B cell (primary cell): Measurements from ENCODE around the gene ST6GALNAC2. TPM values are rescaled to one million over a fixed set of nuclear protein-coding genes. Genes with fewer than 3 reads are reported as not detected.

ENCODE experiments used
- ATAC-seq: fragments of 200-7000 bp; cut with Tn5 transposase; one replicate; pipeline ENCODE4 v1.10.0; 2021; ENCODE audit warnings: low read depth, mild to moderate bottlenecking, moderate number of reproducible peaks, moderate library complexity
- CTCF ChIA-PET: fragments of 350-600 bp; sonication (Branson Sonifier 250); formaldehyde crosslinking; loops from one replicate; lab custom pipeline; 2021; ENCODE audit warnings: antibody characterized with exemption, inconsistent platforms; lab: Charles Lee
- POLR2A ChIA-PET: fragments of 350-600 bp; sonication (Branson Sonifier 250); formaldehyde crosslinking; loops from one replicate; lab custom pipeline; 2021; ENCODE audit warnings: antibody characterized with exemption; lab: Charles Lee
- DNase-seq: peaks from one replicate; pipeline ENCODE4 v3.0.0; 2013
- H2AFZ ChIP-seq: 2 replicates; pipeline ENCODE4 v1.6.1; 2012; ENCODE audit warnings: mild to moderate bottlenecking, low read depth, low read length; ENCODE audit not compliant: insufficient read depth, poor library complexity, severe bottlenecking
- H3K27ac ChIP-seq, 2 donors: 1 replicate in 1 of 2; 2 replicates in 1 of 2; pipeline ENCODE4 v1.5.1; 2012 to 2013; ENCODE audit warnings: low read length in 2 of 2, mild to moderate bottlenecking in 2 of 2, moderate library complexity in 1 of 2
- H3K27me3 ChIP-seq, 4 experiments: fragments of 200-600 bp in 1 of 4; sonication (generic) in 1 of 4; replicated peaks in 1 of 4; 1 replicate in 2 of 4; 2 replicates in 2 of 4; pipeline versions ENCODE4 v1.6.1 to v1.7.0; 2013 to 2016; ENCODE audit warnings: low read length in 3 of 4, mild to moderate bottlenecking in 2 of 4, mixed read lengths in 1 of 4, moderate library complexity in 1 of 4; ENCODE audit not compliant: insufficient read depth in 4 of 4, control insufficient read depth in 3 of 4; ENCODE audit errors: control extremely low read depth in 1 of 4
- H3K36me3 ChIP-seq, 2 experiments: replicated peaks in 1 of 2; 1 replicate in 1 of 2; 2 replicates in 1 of 2; pipeline versions ENCODE4 v1.6.1 to v1.7.1; 2013; ENCODE audit warnings: low read length in 1 of 2; ENCODE audit not compliant: insufficient read depth in 2 of 2, control insufficient read depth in 1 of 2; ENCODE audit errors: control extremely low read depth in 1 of 2, extremely low read depth in 1 of 2
- H3K4me1 ChIP-seq, 2 donors: fragments of 200-600 bp in 1 of 2; sonication (generic) in 1 of 2; 1 replicate in 1 of 2; 2 replicates in 1 of 2; pipeline versions ENCODE4 v1.5.1 to v1.6.1; 2013 to 2017; ENCODE audit warnings: low read length in 2 of 2; ENCODE audit not compliant: control insufficient read depth in 2 of 2, insufficient read depth in 2 of 2
- H3K4me2 ChIP-seq: replicated peaks from 2 replicates; pipeline ENCODE3; 2012; ENCODE audit warnings: mild to moderate bottlenecking, low read depth, low read length; ENCODE audit not compliant: poor library complexity, severe bottlenecking
- H3K4me3 ChIP-seq, 5 experiments: fragments of 200-600 bp in 1 of 5; sonication (generic) in 1 of 5; 1 replicate in 3 of 5; 2 replicates in 2 of 5; pipeline versions ENCODE4 v1.5.1 to v1.7.0; 2011 to 2016; ENCODE audit warnings: low read length in 4 of 5, mild to moderate bottlenecking in 4 of 5, low read depth in 2 of 5, control low read depth in 1 of 5, moderate library complexity in 1 of 5; ENCODE audit not compliant: insufficient read depth in 1 of 5; ENCODE audit errors: control extremely low read depth in 1 of 5, extremely low read depth in 1 of 5
- H3K79me2 ChIP-seq: fragments of 200-600 bp; sonication (generic); one replicate; pipeline ENCODE4 v1.6.0; 2016; ENCODE audit warnings: low read length; ENCODE audit not compliant: control insufficient read depth, insufficient read depth
- H3K9ac ChIP-seq: fragments of 200-600 bp; sonication (generic); 2 replicates; pipeline ENCODE4 v1.6.1; 2017; ENCODE audit warnings: mild to moderate bottlenecking, low read length, moderate library complexity
- H3K9me3 ChIP-seq, 3 donors: one replicate each; pipeline versions ENCODE4 v1.6.1 to v1.7.1; 2013; ENCODE audit warnings: low read length in 2 of 3; ENCODE audit not compliant: control insufficient read depth in 2 of 3, insufficient read depth in 1 of 3; ENCODE audit errors: control extremely low read depth in 1 of 3
- H4K20me1 ChIP-seq: 2 replicates; pipeline ENCODE4 v1.6.0; 2012; ENCODE audit warnings: mild to moderate bottlenecking, low read length; ENCODE audit not compliant: insufficient read depth, control insufficient read depth, poor library complexity, severe bottlenecking
- H3K27ac Mint-ChIP-seq: one replicate; pipeline ENCODE4 v1.8.0; 2021; ENCODE audit warnings: mixed read lengths
- H3K27me3 Mint-ChIP-seq: one replicate; pipeline ENCODE4 v1.8.0; 2021; ENCODE audit warnings: mixed read lengths
- H3K4me1 Mint-ChIP-seq: one replicate; pipeline ENCODE4 v1.8.0; 2021; ENCODE audit warnings: mixed read lengths
- H3K4me3 Mint-ChIP-seq: one replicate; pipeline ENCODE4 v1.8.0; 2021; ENCODE audit warnings: mixed read lengths
- H3K9me3 Mint-ChIP-seq: one replicate; pipeline ENCODE4 v1.8.0; 2022; ENCODE audit warnings: mixed read lengths; ENCODE audit not compliant: insufficient read depth
- CTCF ChIP-seq: fragments of 200-600 bp; IDR thresholded peaks from one replicate; pipeline ENCODE4 v1.8.0; 2022; ENCODE audit warnings: antibody characterized with exemption, mild to moderate bottlenecking
- EZH2 ChIP-seq: IDR thresholded peaks from 2 replicates; pipeline ENCODE4 v1.6.1; 2012; ENCODE audit warnings: borderline replicate concordance, low read depth, mild to moderate bottlenecking, moderate library complexity, low read length; ENCODE audit not compliant: insufficient read depth, poor library complexity, severe bottlenecking
- WGBS: methylation state at CpG from one replicate; pipeline ENCODE4 v1.1.5; 2013; ENCODE audit warnings: missing lambda C conversion rate; ENCODE audit not compliant: insufficient coverage; 5-methylcytosine and 5-hydroxymethylcytosine counted together
- intact Hi-C: fragments of 100-400 bp; cut with micrococcal nuclease; formaldehyde crosslinking; loops from one replicate; pipeline ENCODE4 v1.10.0; 2022
- polyA plus RNA-seq: library from polyadenylated mRNA; depleted of rRNA; stranded (reverse); fragments of >200 nt; gene quantifications from 2 replicates; pipeline ENCODE4 v1.2.3, GENCODE V29; 2012
- total RNA-seq, 2 donors: library from RNA; stranded (reverse); fragments of 120-200 nt in 1 of 2; gene quantifications; 1 replicate in 1 of 2; 2 replicates in 1 of 2; pipeline versions ENCODE4 v1.2.3 to v1.2.4, GENCODE V29; 2013 to 2022

ST6GALNAC2 gene
- total and polyA plus RNA-seq, 2 donors (not counting 1 experiment from before 2014, with no cell fraction given) = 0.58 to 2.7 TPM

DNA sequence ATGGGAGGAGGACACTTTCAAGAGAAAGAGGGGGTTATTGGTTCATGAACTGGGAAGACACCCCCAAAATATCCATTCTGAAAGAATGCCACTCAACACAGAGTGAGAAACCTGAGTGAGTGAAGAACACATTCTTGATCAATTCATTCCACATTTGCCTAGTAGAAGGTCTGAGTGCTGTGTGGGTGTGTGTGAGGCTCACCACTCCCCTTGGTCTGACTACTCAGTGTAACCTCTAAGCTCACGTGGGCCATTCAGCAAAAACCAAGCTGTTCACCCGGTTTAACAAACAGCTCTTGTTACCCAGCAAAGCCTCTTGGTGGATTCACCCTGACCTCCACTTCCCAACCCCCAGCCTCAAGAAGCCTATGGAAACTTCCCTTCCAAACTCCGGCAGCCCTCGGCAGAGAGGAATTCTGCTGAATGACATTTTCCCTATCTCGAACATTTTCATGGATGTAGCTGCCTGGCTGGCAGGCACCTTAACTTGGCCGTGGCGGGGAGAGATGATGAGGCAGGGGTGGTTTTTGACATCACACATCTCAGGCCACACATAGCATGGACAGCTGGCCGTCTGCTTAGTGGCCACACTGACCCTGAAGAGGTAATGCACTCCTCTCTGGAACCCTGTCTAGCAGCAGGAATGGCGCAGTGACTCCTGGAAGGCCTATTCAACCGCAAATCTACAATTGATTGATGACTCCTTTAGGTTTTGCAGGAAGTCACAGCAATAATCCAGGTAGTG lies 46.3 kb upstream of the ST6GALNAC2 start:
- Mint-ChIP-seq H3K27ac (no peak overlapping the region), H3K4me3 (no peak overlapping the region), H3K9me3 (no peaks in the 10 kb centered on the region), H3K4me1 (no peaks in the 10 kb centered on the region), H3K27me3 (peaks cover 19% of the 10 kb centered on the region)
- ChIA-PET POLR2A (no interaction called here), CTCF (interaction anchor here (1.4 to 3.1 kb wide), 2 partner anchors 8 to 109 kb away, joined by 4 to 16 read pairs; no protein-coding TSS in a partner anchor)
- Histone ChIP-seq H3K36me3 (no peaks in the 10 kb centered on the region), H3K4me1 (no peaks in the 10 kb centered on the region), H3K9ac (no peak overlapping the region), H3K4me2 (no peak overlapping the region), H3K79me2 (no peaks in the 10 kb centered on the region), H3K27me3 (peaks cover 0 to 5% (median 0%) of the 10 kb centered on the region in 4 experiments), H2AFZ (no peak overlapping the region), H4K20me1 (no peaks in the 10 kb centered on the region), H3K27ac (no peak overlapping the region), H3K9me3 (no peaks in the 10 kb centered on the region), H3K4me3 (no peak overlapping the region)
- 65% methylated on average over 4 of the region's 10 CpGs for WGBS
- ATAC-seq (no peak), DNase-seq (no peak)
- TF ChIP-seq CTCF (no peak), EZH2 (no peak)
- intact Hi-C loops = no loop called here

DNA sequence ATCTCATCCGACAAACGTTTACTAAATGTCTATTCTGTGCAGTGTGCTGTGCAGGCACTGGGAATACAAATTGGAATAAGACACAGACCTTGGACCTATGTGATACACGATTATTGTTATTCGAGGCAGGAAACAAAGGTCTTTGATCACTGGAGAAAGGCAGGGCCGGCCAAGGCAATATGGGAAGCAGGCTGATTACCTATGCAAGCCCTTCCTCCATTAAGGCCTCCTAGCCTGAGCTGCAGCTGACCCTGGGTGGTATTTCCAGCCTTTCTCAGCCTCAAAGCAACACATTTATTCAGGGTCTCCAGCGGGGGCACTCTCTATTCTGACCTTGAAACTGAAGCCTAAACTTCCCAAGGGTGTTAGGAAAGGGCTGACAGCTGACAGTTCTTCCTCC lies 44.5 kb upstream of the ST6GALNAC2 start:
- peaks cover 0 to 11% (median 0%) of the 10 kb centered on the region in 4 experiments for H3K27me3 ChIP-seq
- ChIA-PET CTCF (interaction anchor here (0.6 kb wide), 1 partner anchor 72 kb away, joined by 3 read pairs; no protein-coding TSS in a partner anchor), POLR2A (interaction anchor here (0.5 kb wide), 1 partner anchor 960 kb away, joined by 3 read pairs; no protein-coding TSS in a partner anchor)
- H3K4me1 ChIP-seq = no peaks in the 10 kb centered on the region
- Mint-ChIP-seq H3K27me3 (peaks cover 16% of the 10 kb centered on the region), H3K9me3 (no peaks in the 10 kb centered on the region), H3K4me3 (no peak overlapping the region), H3K4me1 (no peaks in the 10 kb centered on the region), H3K27ac (no peak overlapping the region)
- H4K20me1 ChIP-seq = no peaks in the 10 kb centered on the region
- no peaks in the 10 kb centered on the region for H3K79me2 ChIP-seq
- no peak overlapping the region for H2AFZ ChIP-seq
- no peak for ATAC-seq
- WGBS = 76% methylated on average over 5 of the region's 6 CpGs
- no peaks in the 10 kb centered on the region for H3K9me3 ChIP-seq
- H3K9ac ChIP-seq = no peak overlapping the region
- no peaks in the 10 kb centered on the region for H3K36me3 ChIP-seq
- H3K4me2 ChIP-seq = no peak overlapping the region
- no peak for DNase-seq
- no peak overlapping the region for H3K27ac ChIP-seq
- no peak for TF ChIP-seq CTCF
- no peak for TF ChIP-seq EZH2
- intact Hi-C loops = no loop called here
- no peak overlapping the region for H3K4me3 ChIP-seq
